ENCODE results near the gene ZC2HC1B. TPM values are rescaled to one million over a fixed set of nuclear protein-coding genes. Genes with fewer than 3 reads are reported as not detected.

Gene ZC2HC1B
- total and polyA plus RNA-seq, 9 donors: 0.50 TPM; not detected in 8

DNA sequence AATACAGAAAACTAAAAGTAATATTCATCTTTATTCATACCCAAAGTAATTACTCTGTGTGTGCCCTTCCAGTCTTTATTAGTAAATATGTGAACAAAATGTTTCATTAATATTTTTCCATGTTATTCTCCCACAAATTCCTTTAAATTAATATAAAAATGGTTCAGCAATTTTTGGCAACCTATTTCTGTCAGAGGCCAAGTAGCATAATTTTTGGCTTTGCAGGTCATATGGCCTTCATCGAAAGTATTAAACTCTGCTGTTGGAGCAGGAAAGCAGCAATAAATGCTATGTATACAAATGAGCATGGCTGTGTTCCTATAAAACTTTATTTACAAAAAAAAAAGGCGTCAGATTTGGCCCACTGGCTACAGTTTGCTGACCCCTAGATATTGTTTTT is 16.1 kb downstream of the ZC2HC1B start:
- H3K27me3 ChIP-seq: no peaks in the 10 kb centered on the region
- no peaks in the 10 kb centered on the region for H3K36me3 ChIP-seq
- H3K4me3 ChIP-seq: no peak overlapping the region
- H3K27ac ChIP-seq: no peak overlapping the region
- H3K9me3 ChIP-seq: no peaks in the 10 kb centered on the region
- DNase-seq: no peak
- no peaks in the 10 kb centered on the region for H3K4me1 ChIP-seq (ENCODE audit: insufficient read depth)
- TF ChIP-seq POLR2A (IDR thresholded peaks at IDR 0.05) (no peak), EP300 (IDR thresholded peaks at IDR 0.05) (no peak)
- TF ChIP-seq, protein P1, sequence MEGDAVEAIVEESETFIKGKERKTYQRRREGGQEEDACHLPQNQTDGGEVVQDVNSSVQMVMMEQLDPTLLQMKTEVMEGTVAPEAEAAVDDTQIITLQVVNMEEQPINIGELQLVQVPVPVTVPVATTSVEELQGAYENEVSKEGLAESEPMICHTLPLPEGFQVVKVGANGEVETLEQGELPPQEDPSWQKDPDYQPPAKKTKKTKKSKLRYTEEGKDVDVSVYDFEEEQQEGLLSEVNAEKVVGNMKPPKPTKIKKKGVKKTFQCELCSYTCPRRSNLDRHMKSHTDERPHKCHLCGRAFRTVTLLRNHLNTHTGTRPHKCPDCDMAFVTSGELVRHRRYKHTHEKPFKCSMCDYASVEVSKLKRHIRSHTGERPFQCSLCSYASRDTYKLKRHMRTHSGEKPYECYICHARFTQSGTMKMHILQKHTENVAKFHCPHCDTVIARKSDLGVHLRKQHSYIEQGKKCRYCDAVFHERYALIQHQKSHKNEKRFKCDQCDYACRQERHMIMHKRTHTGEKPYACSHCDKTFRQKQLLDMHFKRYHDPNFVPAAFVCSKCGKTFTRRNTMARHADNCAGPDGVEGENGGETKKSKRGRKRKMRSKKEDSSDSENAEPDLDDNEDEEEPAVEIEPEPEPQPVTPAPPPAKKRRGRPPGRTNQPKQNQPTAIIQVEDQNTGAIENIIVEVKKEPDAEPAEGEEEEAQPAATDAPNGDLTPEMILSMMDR (IDR thresholded peaks at IDR 0.05): no peak
- 14 to 27% (median 19%) methylated on average over 2 of the region's 2 CpGs for WGBS, 3 donors
- intact Hi-C loops (cut with DNase I): no loop called here

DNA sequence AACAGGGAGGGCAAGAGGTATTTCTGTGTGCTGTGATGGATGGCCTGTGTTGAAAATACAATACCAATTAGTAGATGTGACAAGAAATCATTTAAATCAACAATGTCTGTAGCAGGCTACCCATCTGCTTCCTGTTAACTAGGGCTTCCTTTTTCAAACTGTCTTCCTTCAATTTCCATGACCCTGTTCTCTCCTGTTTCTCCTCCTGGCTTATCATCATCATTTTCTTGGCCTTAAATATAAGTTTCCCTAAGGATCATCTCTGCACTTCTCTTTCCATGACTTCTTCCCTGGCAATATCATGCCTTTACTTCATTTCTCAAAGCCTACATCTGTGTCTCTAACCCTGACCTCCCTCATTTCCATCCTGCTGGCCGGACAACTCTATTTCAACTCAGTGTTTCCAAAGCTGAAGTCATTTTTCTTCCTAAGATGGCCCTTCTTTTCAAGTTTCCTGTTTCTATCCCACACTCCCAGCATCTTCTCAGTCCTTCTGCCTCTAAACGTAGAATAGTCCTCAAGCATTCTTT is 18.2 kb downstream of the ZC2HC1B start:
- H3K4me3 ChIP-seq: no peak overlapping the region
- H3K9me3 ChIP-seq: no peaks in the 10 kb centered on the region
- no peak overlapping the region for H3K27ac ChIP-seq
- no peaks in the 10 kb centered on the region for H3K4me1 ChIP-seq (ENCODE audit: insufficient read depth)
- DNase-seq: no peak
- H3K36me3 ChIP-seq: no peaks in the 10 kb centered on the region
- H3K27me3 ChIP-seq: no peaks in the 10 kb centered on the region
- TF ChIP-seq, protein P1 (IDR thresholded peaks at IDR 0.05): no peak
- no peak for TF ChIP-seq POLR2A (IDR thresholded peaks at IDR 0.05)
- TF ChIP-seq EP300 (IDR thresholded peaks at IDR 0.05): no peak
- 60 to 75% (median 70%) methylated on average over 2 of the region's 2 CpGs for WGBS, 3 donors
- intact Hi-C loops (cut with DNase I): no loop called here

DNA sequence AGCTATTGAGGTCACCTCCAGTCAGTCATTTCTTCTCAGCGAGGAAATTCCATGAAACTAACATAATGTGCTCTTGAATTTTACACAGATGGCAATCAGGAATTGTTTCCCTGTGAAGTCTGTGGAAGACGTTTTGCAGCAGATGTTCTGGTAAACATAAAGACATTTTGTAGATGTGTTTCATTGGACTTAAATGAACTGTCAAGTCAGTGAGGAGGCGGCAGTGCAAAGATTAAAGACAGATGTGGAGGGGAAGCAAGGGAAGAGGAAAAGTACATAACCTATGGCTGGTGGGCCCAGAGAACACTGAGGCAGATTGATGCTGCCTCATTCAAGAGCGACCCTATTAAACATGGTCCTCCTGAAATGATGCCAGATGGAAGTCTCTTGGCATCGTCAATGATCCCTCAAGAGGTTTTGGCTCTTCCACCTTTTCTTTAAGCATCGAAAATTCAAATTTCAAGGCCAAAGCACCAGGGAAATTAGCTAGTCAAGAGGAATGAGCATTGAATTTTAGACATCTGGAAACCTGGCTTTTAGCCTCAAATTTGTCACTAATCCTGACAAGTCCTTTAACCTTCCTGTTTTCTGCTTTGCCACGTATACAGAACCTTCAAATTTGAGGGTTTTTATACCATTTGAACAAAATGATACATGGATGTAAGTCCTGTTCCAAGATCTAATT is 20.1 kb downstream of the ZC2HC1B start:
- H3K4me3 ChIP-seq: no peak overlapping the region
- no peaks in the 10 kb centered on the region for H3K9me3 ChIP-seq
- H3K27ac ChIP-seq: no peak overlapping the region
- DNase-seq: no peak
- H3K4me1 ChIP-seq (ENCODE audit: insufficient read depth): no peaks in the 10 kb centered on the region
- 75 to 87% (median 83%) methylated on average over 7 of the region's 7 CpGs for whole genome bisulfite sequencing, 3 donors
- no peaks in the 10 kb centered on the region for H3K27me3 ChIP-seq
- no peaks in the 10 kb centered on the region for H3K36me3 ChIP-seq
- intact Hi-C loops (cut with DNase I): no loop called here
- no peak for TF ChIP-seq POLR2A (IDR thresholded peaks at IDR 0.05)
- TF ChIP-seq, protein P1 (IDR thresholded peaks at IDR 0.05): no peak
- no peak for TF ChIP-seq EP300 (IDR thresholded peaks at IDR 0.05)

DNA sequence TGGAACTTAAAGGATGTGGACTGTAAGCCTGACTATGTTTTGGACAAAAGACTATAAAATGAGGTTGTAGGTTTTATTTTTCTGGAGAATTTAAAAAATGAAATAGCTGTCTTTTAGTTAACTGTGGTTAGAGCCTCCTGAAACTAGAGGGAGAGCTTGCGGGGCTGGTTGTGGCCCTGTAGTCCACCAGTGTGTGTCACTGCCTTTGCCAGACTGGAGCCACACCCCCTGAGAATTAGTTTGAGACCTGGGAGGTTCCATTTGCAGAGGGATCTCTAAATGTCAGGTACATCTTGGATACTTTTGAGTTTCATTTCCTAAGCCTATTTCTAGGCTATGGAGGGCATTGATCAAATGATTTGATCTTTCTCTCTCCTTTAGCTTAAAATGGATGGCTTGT is 20.8 kb downstream of the ZC2HC1B start:
- no peak overlapping the region for H3K27ac ChIP-seq
- TF ChIP-seq POLR2A (IDR thresholded peaks at IDR 0.05): no peak

DNA sequence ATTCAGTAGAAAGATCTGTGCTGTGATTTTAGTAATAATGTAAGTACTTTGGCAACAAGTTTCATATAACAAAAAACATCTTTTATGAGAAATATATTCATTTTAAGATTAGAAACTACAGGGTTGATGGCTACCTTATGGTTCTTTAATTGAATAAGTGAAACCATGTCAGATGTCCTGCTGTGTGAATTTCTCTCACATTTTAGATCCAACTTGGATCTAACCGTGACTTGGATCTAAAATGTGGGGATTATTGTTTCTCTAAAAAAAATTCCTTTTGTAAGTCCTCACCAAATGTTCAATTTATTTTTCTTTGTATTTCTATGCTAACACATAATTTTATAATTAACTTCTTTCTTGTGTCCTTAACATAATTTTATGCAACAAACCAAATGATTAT is 30.4 kb downstream of the ZC2HC1B start:
- DNase-seq: no peak
- Histone ChIP-seq H3K4me3 (no peak overlapping the region), H3K27ac (no peak overlapping the region), H3K4me1 (ENCODE audit: insufficient read depth) (no peaks in the 10 kb centered on the region), H3K9me3 (no peaks in the 10 kb centered on the region), H3K27me3 (peaks cover 5% of the 10 kb centered on the region), H3K36me3 (no peaks in the 10 kb centered on the region)
- TF ChIP-seq EP300 (IDR thresholded peaks at IDR 0.05) (no peak), POLR2A (IDR thresholded peaks at IDR 0.05) (no peak)
- TF ChIP-seq, protein P1 (IDR thresholded peaks at IDR 0.05): no peak
- intact Hi-C loops (cut with DNase I): no loop called here
- WGBS, 3 donors: 93 to 97% (median 96%) methylated on average over 1 of the region's 1 CpG

More for the DNA sequence above, 20.8 kb downstream of the ZC2HC1B start:
- Histone ChIP-seq H3K27me3 (no peaks in the 10 kb centered on the region), H3K4me1 (ENCODE audit: insufficient read depth) (no peaks in the 10 kb centered on the region), H3K4me3 (no peak overlapping the region), H3K36me3 (no peaks in the 10 kb centered on the region), H3K9me3 (no peaks in the 10 kb centered on the region)
- intact Hi-C loops (cut with DNase I): no loop called here
- 100% methylated on average over 1 of the region's 1 CpG for whole genome bisulfite sequencing, 3 donors
- no peak for DNase-seq
